ENCODE measurements around the gene TMEM106C. TPM values are rescaled to one million over a fixed set of nuclear protein-coding genes. Genes with fewer than 3 reads are reported as not detected.

TMEM106C gene
- total and polyA plus RNA-seq, 2 of the 4 experiments (the other 2 are of a cell fraction): 72.1 to 74.6 TPM

- TF ChIP-seq MAFK (IDR thresholded peaks at IDR 0.05; ENCODE audit: low read depth, low read length): no peak
- no peak for TF ChIP-seq FOS (IDR thresholded peaks at IDR 0.05; ENCODE audit: low read depth, low read length)
These were observed 821 bp downstream of the TMEM106C start (continued) for GRCh38 chr12:47964106-47964728.

GRCh38 chr12:47965581-47965980 is 2.2 kb downstream of the TMEM106C start:
- Histone ChIP-seq H3K27ac (ENCODE audit: insufficient read depth, low read length) (no peak overlapping the region), H3K36me3 (ENCODE audit: control insufficient read depth, insufficient read depth, low read length) (peaks cover 8% of the 10 kb centered on the region), H3K14ac (replicated peaks; ENCODE audit: low read depth, low read length) (no peak overlapping the region), H3K9me1 (ENCODE audit: insufficient read depth, low read length) (peaks cover 3% of the 10 kb centered on the region; the same call in 1 of the 2 replicates), H4K8ac (ENCODE audit: low read depth in 2 of 2, low read length in 2 of 2) (no peak overlapping the region), H3K23ac (ENCODE audit: low read depth, low read length) (no peak overlapping the region), H2AK9ac (replicated peaks; ENCODE audit: low read depth, low read length, poor library complexity) (no peak overlapping the region), H3K4me2 (ENCODE audit: low read depth, low read length) (no peak overlapping the region), H3K27me3 (ENCODE audit: control insufficient read depth, insufficient read depth, low read length) (peaks cover 2% of the 10 kb centered on the region), H3K4ac (ENCODE audit: low read depth, low read length) (no peak overlapping the region), H3K4me1 (ENCODE audit: control insufficient read depth, insufficient read depth, low read length) (peaks cover 3% of the 10 kb centered on the region), H2BK15ac (ENCODE audit: low read depth, low read length) (no peak overlapping the region), H2AFZ (replicated peaks; ENCODE audit: low read length, poor library complexity) (no peak overlapping the region), H3K9me3 (ENCODE audit: control insufficient read depth, insufficient read depth, low read length) (no peaks in the 10 kb centered on the region), H4K20me1 (ENCODE audit: insufficient read depth, low read length) (no peaks in the 10 kb centered on the region), H2BK20ac (ENCODE audit: low read depth, low read length) (no peak overlapping the region), H3K9ac (ENCODE audit: low read depth, low read length) (no peak overlapping the region), H4K91ac (ENCODE audit: insufficient read depth, low read depth, low read length) (no peak overlapping the region), H2AK5ac (ENCODE audit: low read depth, low read length) (no peak overlapping the region), H3K79me1 (ENCODE audit: low read depth in 1 of 2, low read length in 2 of 2) (peaks cover 3 to 20% of the 10 kb centered on the region in 2 experiments; a peak in 3 of 4 replicates), H2BK5ac (ENCODE audit: low read depth, low read length, poor library complexity, severe bottlenecking) (no peak overlapping the region), H4K5ac (ENCODE audit: low read depth, low read length) (no peak overlapping the region), H3K18ac (ENCODE audit: low read depth, low read length) (no peak overlapping the region), H3K4me3 (ENCODE audit: insufficient read depth, low read depth, low read length) (no peak overlapping the region), H3K56ac (ENCODE audit: extremely low read depth, insufficient read depth, low read length) (no peak overlapping the region), H2BK120ac (ENCODE audit: low read depth, low read length) (no peak overlapping the region)
- DNase-seq: no peak
- BruUV-seq (replicated peaks): no TSS peak
- TF ChIP-seq USF2 (IDR thresholded peaks at IDR 0.05; ENCODE audit: low read depth, low read length) (no peak), BHLHE40 (IDR thresholded peaks at IDR 0.05; ENCODE audit: low read depth, low read length) (no peak), NFE2L2 (IDR thresholded peaks at IDR 0.05; ENCODE audit: low read depth, low read length) (no peak), SMC3 (IDR thresholded peaks at IDR 0.05; ENCODE audit: low read depth, low read length) (no peak), RCOR1 (IDR thresholded peaks at IDR 0.05; ENCODE audit: insufficient replicate concordance, low read length) (no peak)
- in situ Hi-C loops (cut with MboI; ENCODE audit: low sequenced_read_pairs) (no loop called here), intact Hi-C loops (cut with micrococcal nuclease) (loop anchor here (10.0 kb wide), 1 partner anchor 649 kb away; no protein-coding TSS in a partner anchor), dilution Hi-C loops (cut with HindIII; ENCODE audit: low sequenced_read_pairs, unreplicated experiment) (no loop called here)
- POLR2A ChIA-PET (ENCODE audit: unreplicated experiment): no interaction called here
- ATAC-seq (ENCODE audit: low read depth): no peak
- WGBS, 2 experiments (ENCODE audit: extremely low coverage in 2 of 2, insufficient read length in 1 of 2): no CpG with 5 or more reads among the region's 3 CpGs
- CTCF ChIA-PET: no interaction called here

Measured in IMR-90 (cell line).